CMK (cell line): ENCODE measurements around the gene SERINC4.
A peak's percentile ranks its signal among the peaks of the same experiment; 100 is the strongest.
"Not testable (repeated sequence)": the region's sequence is repeated elsewhere in the genome, so short reads cannot be mapped to it uniquely, and the experiment has no call there.

ENCODE experiments used
- DNase-seq: peaks from one replicate; pipeline ENCODE4 v3.0.0-alpha.2; 2010; ENCODE audit warnings: low read depth

SERINC4 gene

GRCh38 chr15:43749690-43750345, 50.2 kb downstream of the SERINC4 start:
- no peak for DNase-seq

GRCh38 chr15:43748376-43748775, 51.6 kb downstream of the SERINC4 start:
- DNase-seq: no peak

- DNase-seq: not testable (repeated sequence)
Observed at GRCh38 chr15:43746903-43747309, 53.1 kb downstream of the SERINC4 start.

GRCh38 chr15:43746245-43746902, 53.6 kb downstream of the SERINC4 start, which contains the start of gene PDIA3:
Gene PDIA3 (plus strand): TSS chr15:43746438. CDS start chr15:43746540, 102 bp downstream.
- DNase-seq: peak; percentile 79
